ENCODE measurements around the gene SYNGR1.

SYNGR1 gene

DNA sequence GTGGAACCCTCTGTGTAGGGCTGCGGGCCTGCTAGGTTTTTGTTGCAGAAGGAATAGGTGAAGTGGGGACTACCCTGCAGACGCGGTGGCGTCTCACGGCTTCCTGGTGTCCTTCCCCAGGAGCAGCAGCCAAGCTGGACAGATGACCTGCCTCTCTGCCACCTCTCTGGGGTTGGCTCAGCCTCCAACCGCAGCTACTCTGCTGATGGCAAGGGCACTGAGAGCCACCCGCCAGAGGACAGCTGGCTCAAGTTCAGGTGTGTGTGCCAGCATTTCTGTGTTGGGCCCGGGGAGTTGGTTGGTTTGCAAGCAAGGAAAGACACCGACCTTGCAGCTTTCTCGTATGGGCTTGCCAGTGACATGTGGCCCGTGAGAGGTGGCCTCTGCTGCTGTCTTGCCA is 65.1 kb downstream of the SYNGR1 start:
- H3K4me1 Mint-ChIP-seq (ENCODE audit: low read depth) = peaks cover 67% of the 10 kb centered on the region
- peak overlapping the region; percentile 32 for H3K4me3 Mint-ChIP-seq
- no peaks in the 10 kb centered on the region for H3K9me3 Mint-ChIP-seq (ENCODE audit: low read depth)
- peaks cover 10% of the 10 kb centered on the region for H3K36me3 Mint-ChIP-seq
- H3K27ac Mint-ChIP-seq = peak overlapping the region; percentile 46
- H3K27me3 Mint-ChIP-seq = no peaks in the 10 kb centered on the region

DNA sequence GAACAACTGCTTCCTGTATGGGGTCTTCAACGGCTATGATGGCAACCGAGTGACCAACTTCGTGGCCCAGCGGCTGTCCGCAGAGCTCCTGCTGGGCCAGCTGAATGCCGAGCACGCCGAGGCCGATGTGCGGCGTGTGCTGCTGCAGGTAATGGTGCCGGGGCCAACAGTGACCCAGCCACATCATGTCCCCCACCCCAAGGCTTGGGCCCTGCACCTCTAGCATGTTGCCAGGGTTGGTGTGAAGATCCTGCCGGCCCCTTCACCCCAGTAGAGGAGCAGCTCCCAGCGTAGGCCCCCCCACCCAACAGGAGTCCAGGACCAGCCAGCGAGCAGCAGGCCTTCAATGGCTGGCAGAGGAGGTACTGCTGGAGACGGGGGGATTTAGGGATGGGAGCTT is 65.7 kb downstream of the SYNGR1 start:
- Mint-ChIP-seq H3K27me3 (no peaks in the 10 kb centered on the region), H3K36me3 (peaks cover 10% of the 10 kb centered on the region), H3K27ac (peak overlapping the region; percentile 28), H3K9me3 (ENCODE audit: low read depth) (no peaks in the 10 kb centered on the region), H3K4me1 (ENCODE audit: low read depth) (peaks cover 62% of the 10 kb centered on the region), H3K4me3 (no peak overlapping the region)

DNA sequence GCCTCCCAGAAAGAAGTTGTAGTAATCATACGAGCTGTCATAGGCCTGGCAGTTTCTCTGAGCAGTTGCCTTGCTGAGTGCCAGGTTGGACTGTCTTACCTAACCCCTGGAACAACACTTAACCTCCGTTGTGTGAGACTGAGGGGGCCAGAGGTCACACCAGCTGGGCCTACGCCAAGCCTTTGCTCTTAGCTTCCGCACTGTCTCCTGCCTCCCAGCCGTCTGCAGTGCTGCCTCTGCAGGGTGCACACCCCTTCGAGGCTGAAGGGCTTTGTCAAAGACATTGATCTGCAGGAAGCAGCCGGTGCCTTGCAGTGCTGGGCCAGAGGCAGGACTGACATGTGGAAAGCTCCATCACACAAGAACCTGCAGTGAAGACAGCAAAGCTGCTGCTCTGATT is 66.5 kb downstream of the SYNGR1 start:
- H3K27ac Mint-ChIP-seq = peak overlapping the region; percentile 16
- peaks cover 54% of the 10 kb centered on the region for H3K4me1 Mint-ChIP-seq (ENCODE audit: low read depth)
- H3K36me3 Mint-ChIP-seq = peaks cover 10% of the 10 kb centered on the region
- no peaks in the 10 kb centered on the region for H3K9me3 Mint-ChIP-seq (ENCODE audit: low read depth)
- no peak overlapping the region for H3K4me3 Mint-ChIP-seq
- no peaks in the 10 kb centered on the region for H3K27me3 Mint-ChIP-seq

DNA sequence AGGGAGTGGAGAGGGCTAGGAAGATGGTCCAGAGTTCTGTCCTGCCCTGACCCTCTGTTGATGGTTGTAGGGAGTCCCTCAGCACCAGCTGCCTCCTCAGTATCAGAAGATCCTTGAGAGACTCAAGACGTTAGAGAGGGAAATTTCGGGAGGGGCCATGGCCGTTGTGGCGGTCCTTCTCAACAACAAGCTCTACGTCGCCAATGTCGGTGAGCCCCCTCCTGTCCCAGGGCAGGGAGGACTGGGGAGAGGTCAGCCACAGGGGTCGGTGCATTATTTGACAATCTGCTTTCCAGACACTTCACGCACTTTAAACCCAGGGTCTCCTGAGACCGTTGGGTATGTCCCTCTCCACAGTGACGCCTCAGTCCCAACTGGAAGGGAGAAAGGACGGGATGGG is 67.8 kb downstream of the SYNGR1 start:
- Mint-ChIP-seq H3K4me1 (ENCODE audit: low read depth) (peaks cover 41% of the 10 kb centered on the region), H3K36me3 (peaks cover 10% of the 10 kb centered on the region), H3K27ac (no peak overlapping the region), H3K4me3 (no peak overlapping the region), H3K9me3 (ENCODE audit: low read depth) (no peaks in the 10 kb centered on the region), H3K27me3 (no peaks in the 10 kb centered on the region)

DNA sequence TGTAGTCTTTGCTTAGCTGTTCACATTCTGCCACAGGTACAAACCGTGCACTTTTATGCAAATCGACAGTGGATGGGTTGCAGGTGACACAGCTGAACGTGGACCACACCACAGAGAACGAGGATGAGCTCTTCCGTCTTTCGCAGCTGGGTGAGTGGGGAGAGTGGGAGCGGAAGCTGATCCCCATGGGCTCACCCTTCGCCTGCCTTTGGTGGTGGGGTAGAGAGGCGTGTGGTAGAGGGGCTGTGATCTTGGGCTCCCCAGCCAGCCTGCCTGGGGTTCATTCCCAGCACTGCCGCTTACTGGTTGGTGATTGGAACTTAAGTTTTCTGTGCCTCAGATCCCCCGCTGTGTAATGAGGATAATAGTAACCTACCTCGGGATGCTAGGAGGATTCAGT is 68.9 kb downstream of the SYNGR1 start:
- no peak overlapping the region for H3K27ac Mint-ChIP-seq
- no peaks in the 10 kb centered on the region for H3K27me3 Mint-ChIP-seq
- peaks cover 10% of the 10 kb centered on the region for H3K36me3 Mint-ChIP-seq
- no peak overlapping the region for H3K4me3 Mint-ChIP-seq
- no peaks in the 10 kb centered on the region for H3K9me3 Mint-ChIP-seq (ENCODE audit: low read depth)
- H3K4me1 Mint-ChIP-seq (ENCODE audit: low read depth) = peaks cover 30% of the 10 kb centered on the region

DNA sequence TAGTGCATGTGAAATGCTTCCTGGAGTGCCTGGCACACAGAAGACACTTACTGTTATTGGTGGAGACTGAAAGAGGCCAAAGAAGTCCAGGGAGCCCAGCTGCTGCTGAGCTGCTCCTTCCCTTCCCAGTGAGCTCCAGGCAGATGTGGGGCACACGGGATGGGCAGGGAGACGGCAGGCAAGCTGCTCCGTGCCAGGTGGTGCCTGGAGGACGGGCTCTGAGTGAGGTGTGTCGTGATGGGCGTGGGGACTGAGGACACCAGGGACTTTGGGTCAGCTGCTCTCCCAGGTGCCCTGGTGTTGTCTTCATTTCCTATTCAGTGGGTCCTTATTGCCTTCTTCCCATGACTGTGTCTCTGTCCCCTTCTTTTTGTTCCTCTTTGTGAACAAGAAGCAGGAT is 69.3 kb downstream of the SYNGR1 start:
- no peak overlapping the region for H3K27ac Mint-ChIP-seq
- H3K27me3 Mint-ChIP-seq = no peaks in the 10 kb centered on the region
- peaks cover 13% of the 10 kb centered on the region for H3K36me3 Mint-ChIP-seq
- peaks cover 26% of the 10 kb centered on the region for H3K4me1 Mint-ChIP-seq (ENCODE audit: low read depth)
- no peaks in the 10 kb centered on the region for H3K9me3 Mint-ChIP-seq (ENCODE audit: low read depth)
- no peak overlapping the region for H3K4me3 Mint-ChIP-seq

DNA sequence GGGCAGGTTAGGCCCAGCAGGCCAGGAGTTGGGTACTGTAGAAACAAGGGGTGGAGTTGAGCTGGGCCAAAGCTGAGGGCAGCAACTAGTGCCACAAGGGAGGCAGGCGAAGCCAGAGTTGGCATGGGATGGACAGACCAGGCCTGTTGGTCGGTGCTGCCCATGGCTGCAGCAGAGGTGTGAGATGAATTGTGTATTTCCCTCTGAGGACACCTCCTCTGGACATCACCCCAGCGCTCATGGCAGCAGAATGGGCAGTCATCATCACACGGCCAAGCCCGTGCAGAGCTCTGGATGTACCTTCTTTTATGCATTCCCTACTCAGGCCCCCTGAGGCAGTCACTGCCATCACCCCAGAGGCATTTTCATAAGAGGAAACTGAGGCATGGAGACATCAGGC is 70.1 kb downstream of the SYNGR1 start:
- Mint-ChIP-seq H3K4me3 (no peak overlapping the region), H3K27ac (no peak overlapping the region), H3K36me3 (peaks cover 13% of the 10 kb centered on the region), H3K27me3 (no peaks in the 10 kb centered on the region), H3K9me3 (ENCODE audit: low read depth) (no peaks in the 10 kb centered on the region), H3K4me1 (ENCODE audit: low read depth) (peaks cover 18% of the 10 kb centered on the region)

DNA sequence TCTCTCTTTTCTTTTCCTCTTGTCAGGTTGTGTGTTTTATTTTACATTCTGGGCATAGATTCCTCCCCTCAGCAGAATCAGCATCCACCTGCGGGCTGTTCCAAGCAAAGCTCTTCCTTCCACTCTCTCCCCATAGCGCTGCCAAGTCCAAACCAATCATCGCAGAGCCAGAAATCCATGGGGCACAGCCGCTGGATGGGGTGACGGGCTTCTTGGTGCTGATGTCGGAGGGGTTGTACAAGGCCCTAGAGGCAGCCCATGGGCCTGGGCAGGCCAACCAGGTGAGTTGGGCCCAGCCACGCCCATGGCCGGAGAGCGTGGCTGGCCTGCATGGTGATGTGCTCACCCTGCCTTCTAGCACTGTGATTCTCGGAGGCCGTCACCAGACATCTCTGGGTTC is 71.9 kb downstream of the SYNGR1 start:
- H3K9me3 Mint-ChIP-seq (ENCODE audit: low read depth) = no peaks in the 10 kb centered on the region
- H3K36me3 Mint-ChIP-seq = peaks cover 17% of the 10 kb centered on the region
- H3K4me1 Mint-ChIP-seq (ENCODE audit: low read depth) = peaks cover 1% of the 10 kb centered on the region
- no peaks in the 10 kb centered on the region for H3K27me3 Mint-ChIP-seq
- no peak overlapping the region for H3K27ac Mint-ChIP-seq
- H3K4me3 Mint-ChIP-seq = no peak overlapping the region

DNA sequence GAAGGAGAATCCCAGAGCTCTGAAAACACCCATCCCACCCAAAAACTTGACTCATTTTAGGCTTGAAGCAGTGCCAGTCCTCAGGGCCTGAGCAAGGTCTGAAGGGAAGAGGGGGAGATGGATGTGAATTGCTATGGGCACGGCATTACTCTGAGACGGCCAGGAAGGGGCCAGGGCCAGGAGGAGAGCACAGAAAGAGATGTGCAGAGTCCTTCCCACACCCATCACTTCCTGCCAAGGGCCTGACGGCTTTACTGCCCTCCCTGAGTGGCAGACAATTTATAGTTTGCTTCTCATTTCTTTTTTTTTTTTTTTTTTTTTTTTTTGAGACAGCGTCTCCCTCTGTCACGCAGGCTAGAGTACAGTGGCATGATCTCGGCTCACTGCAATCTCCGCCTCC is 72.3 kb downstream of the SYNGR1 start:
- H3K27me3 Mint-ChIP-seq = no peaks in the 10 kb centered on the region
- H3K36me3 Mint-ChIP-seq = peaks cover 17% of the 10 kb centered on the region
- H3K9me3 Mint-ChIP-seq (ENCODE audit: low read depth) = no peaks in the 10 kb centered on the region
- no peak overlapping the region for H3K27ac Mint-ChIP-seq
- no peaks in the 10 kb centered on the region for H3K4me1 Mint-ChIP-seq (ENCODE audit: low read depth)
- H3K4me3 Mint-ChIP-seq = no peak overlapping the region

DNA sequence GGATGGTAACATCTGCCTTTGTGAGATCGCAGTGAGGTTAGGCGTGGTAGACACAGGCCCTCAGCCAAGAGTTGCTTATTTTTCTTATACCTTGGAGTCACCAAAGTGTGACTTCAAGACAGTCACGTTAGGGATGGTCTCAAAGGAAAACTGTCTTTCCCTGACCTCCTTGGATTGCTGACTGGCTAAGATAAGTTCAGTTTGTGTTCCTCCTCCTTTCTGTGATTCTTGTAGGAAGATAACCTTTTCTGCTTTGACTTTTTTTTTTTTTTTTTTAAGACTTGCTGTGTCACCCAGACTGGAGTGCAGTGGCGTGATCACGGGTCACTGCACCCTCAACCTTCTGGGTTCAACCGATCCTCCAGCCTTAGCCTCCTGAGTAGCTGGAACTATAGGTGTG is 72.9 kb downstream of the SYNGR1 start:
- Mint-ChIP-seq H3K9me3 (ENCODE audit: low read depth) (no peaks in the 10 kb centered on the region), H3K4me3 (no peak overlapping the region), H3K36me3 (peaks cover 17% of the 10 kb centered on the region), H3K27ac (no peak overlapping the region), H3K27me3 (no peaks in the 10 kb centered on the region), H3K4me1 (ENCODE audit: low read depth) (no peaks in the 10 kb centered on the region)

DNA sequence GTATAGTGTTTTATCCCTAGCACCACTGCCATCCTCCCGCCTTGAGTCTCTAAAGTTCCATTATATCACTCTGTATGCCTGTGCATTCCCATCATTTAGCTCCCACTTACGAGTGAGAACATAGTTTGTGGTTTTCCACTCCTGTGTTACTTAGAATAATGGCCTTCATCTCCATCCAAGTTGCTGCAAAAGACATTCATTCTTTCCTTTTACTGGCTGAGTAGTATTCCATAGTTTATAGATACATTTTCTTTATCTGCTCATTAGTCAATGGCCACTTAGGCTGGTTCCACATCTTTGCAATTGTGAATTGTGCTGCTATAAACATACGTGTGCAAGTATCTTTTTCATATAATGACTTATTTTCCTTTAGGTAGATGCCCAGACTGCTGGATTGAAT is 74.2 kb downstream of the SYNGR1 start:
- H3K27ac Mint-ChIP-seq = no peak overlapping the region
- H3K4me3 Mint-ChIP-seq = no peak overlapping the region
- no peaks in the 10 kb centered on the region for H3K4me1 Mint-ChIP-seq (ENCODE audit: low read depth)
- no peaks in the 10 kb centered on the region for H3K9me3 Mint-ChIP-seq (ENCODE audit: low read depth)
- peaks cover 9% of the 10 kb centered on the region for H3K36me3 Mint-ChIP-seq
- no peaks in the 10 kb centered on the region for H3K27me3 Mint-ChIP-seq

DNA sequence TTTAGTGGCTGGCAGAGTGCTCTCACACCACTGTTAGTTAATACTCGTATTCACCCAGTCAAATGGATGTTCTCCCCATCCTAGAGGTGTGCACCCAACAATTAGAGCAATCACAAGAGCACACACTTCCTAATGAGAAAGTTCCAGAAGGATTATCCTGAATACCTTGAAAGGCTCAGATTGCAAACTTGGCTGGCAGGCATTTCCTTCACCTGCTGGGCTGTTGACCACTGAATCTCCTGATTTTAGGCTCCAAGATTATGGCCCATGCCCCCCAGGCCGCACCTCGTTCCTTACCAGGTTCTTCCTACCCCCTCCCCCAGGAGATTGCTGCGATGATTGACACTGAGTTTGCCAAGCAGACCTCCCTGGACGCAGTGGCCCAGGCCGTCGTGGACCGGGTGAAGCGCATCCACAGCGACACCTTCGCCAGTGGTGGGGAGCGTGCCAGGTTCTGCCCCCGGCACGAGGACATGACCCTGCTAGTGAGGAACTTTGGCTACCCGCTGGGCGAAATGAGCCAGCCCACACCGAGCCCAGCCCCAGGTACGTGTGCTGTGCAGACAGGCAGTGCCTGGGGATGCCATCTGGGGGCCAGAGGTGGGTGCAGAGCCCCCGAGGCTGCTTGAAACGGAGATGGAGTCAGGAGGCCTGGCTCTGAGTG is 76.7 kb downstream of the SYNGR1 start:
- Mint-ChIP-seq H3K27ac (no peak overlapping the region), H3K27me3 (no peaks in the 10 kb centered on the region), H3K4me1 (ENCODE audit: low read depth) (no peaks in the 10 kb centered on the region), H3K4me3 (no peak overlapping the region), H3K9me3 (ENCODE audit: low read depth) (no peaks in the 10 kb centered on the region), H3K36me3 (peaks cover 7% of the 10 kb centered on the region)

DNA sequence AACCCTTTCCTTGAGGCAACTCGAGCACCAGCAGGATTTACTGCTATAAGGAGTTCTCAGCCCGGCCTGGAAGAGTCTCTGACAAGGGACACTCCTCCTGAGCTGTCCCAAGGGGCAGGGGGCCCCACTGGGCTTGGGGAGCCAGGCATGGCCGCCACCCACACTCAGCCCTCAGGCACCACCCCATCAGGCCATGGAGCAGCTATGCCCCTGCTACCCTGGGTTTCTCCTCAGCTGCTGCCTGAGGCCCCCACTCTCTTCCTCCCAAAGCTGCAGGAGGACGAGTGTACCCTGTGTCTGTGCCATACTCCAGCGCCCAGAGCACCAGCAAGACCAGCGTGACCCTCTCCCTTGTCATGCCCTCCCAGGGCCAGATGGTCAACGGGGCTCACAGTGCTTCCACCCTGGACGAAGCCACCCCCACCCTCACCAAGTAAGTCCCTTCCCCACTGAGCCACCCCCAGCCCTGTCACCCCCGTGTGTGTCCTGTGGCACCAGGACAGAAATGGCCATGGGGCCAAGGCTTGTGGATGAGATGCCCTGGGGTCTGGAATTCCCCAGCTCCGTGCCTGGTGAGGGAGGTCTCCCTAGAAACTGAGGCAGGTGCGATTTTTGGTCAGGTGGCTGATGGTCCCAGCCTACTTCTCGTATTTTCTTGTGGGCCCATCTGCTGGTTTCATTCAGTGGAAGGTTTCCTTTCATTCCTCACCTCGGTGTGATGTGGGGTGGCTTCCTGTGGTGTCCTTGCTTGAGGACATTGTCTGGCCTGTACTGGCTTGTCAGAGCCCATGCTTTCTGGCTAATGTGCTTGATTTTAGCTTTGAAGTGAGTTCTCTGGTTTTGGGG is 78.2 kb downstream of the SYNGR1 start:
- Mint-ChIP-seq H3K27me3 (no peaks in the 10 kb centered on the region), H3K4me1 (ENCODE audit: low read depth) (no peaks in the 10 kb centered on the region), H3K36me3 (peaks cover 7% of the 10 kb centered on the region)

DNA sequence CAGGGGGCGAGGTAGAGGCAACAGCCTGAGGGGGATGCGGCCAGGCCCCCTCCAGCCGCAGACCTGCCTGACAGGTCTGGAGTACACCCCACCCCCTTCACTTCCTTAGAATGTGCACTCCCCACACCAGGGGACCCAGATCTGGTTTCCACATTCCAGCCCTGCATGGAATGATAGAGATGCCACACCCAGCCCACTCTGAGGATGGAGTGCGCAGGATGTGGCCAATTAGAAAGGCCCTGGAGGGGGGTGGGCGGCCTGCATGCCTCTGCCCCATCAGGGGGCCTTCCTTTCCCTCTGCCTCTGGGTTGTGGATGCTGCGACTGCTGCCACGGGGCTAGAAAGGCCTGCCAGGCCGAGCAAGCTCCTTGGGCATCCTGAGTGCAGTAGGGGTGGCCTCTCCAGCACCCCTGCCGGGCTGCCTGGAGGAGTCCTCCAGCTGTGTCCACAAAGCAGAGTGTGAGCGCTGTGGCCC is 78.8 kb downstream of the SYNGR1 start:
- Mint-ChIP-seq H3K27ac (no peak overlapping the region), H3K4me1 (ENCODE audit: low read depth) (no peaks in the 10 kb centered on the region), H3K27me3 (no peaks in the 10 kb centered on the region), H3K9me3 (ENCODE audit: low read depth) (no peaks in the 10 kb centered on the region), H3K36me3 (peaks cover 7% of the 10 kb centered on the region), H3K4me3 (no peak overlapping the region)

More for the DNA sequence above, 78.2 kb downstream of the SYNGR1 start:
- H3K4me3 Mint-ChIP-seq = no peak overlapping the region
- H3K27ac Mint-ChIP-seq = no peak overlapping the region
- H3K9me3 Mint-ChIP-seq (ENCODE audit: low read depth) = no peaks in the 10 kb centered on the region

DNA sequence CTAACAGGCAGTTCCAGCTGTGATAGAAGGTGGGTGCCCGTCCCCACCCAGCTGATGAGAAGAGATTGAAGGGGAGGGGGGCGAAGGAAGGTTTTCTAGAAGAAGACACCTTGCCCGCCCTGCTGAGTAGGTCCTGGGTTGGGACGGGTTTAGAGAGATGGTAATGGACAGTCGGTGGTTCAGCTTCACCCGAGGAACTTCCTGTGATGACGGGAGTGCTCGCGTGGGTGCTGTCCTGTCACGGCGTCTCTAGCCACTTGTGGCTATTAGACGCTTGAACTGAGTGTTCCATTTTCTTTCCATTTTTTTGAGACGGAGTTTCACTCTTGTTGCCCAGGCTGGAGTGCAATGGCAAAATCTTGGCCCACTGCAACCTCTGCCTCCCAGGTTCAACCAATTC is 79.4 kb downstream of the SYNGR1 start:
- no peak overlapping the region for H3K27ac Mint-ChIP-seq
- no peaks in the 10 kb centered on the region for H3K9me3 Mint-ChIP-seq (ENCODE audit: low read depth)
- no peak overlapping the region for H3K4me3 Mint-ChIP-seq
- no peaks in the 10 kb centered on the region for H3K4me1 Mint-ChIP-seq (ENCODE audit: low read depth)
- no peaks in the 10 kb centered on the region for H3K27me3 Mint-ChIP-seq
- peaks cover 4% of the 10 kb centered on the region for H3K36me3 Mint-ChIP-seq
